Parathyroid adenoma (tissue), 2 donors: ENCODE results near the gene DUOX2.
"Not testable (repeated sequence)": the region's sequence is repeated elsewhere in the genome, so short reads cannot be mapped to it uniquely, and the experiment has no call there.

Source experiments
- H2AFZ ChIP-seq: fragments of 300-600 bp; sonication (generic); one replicate; pipeline ENCODE4 v1.7.0; 2017; ENCODE audit warnings: antibody characterized with exemption, mild to moderate bottlenecking
- H3K27ac ChIP-seq: fragments of 300-600 bp; sonication (generic); one replicate; pipeline ENCODE4 v1.7.0; 2017
- H3K27me3 ChIP-seq: fragments of 300-600 bp; sonication (generic); one replicate; pipeline ENCODE4 v1.7.0; 2017; ENCODE audit warnings: low read length; ENCODE audit not compliant: control insufficient read depth, insufficient read depth
- H3K36me3 ChIP-seq: fragments of 300-600 bp; sonication (generic); one replicate; pipeline ENCODE4 v1.7.0; 2017; ENCODE audit warnings: low read length; ENCODE audit not compliant: control insufficient read depth, insufficient read depth
- H3K4me1 ChIP-seq: fragments of 300-600 bp; sonication (generic); one replicate; pipeline ENCODE4 v1.7.0; 2017; ENCODE audit warnings: control low read depth
- H3K4me2 ChIP-seq: fragments of 300-600 bp; sonication (generic); one replicate; pipeline ENCODE4 v1.7.0; 2017; ENCODE audit warnings: low read length
- H3K4me3 ChIP-seq: fragments of 300-600 bp; sonication (generic); one replicate; pipeline ENCODE4 v1.7.0; 2017; ENCODE audit warnings: low read depth, low read length
- H3K79me2 ChIP-seq: fragments of 300-600 bp; sonication (generic); one replicate; pipeline ENCODE4 v1.7.0; 2017; ENCODE audit warnings: control low read depth
- H3K9ac ChIP-seq: fragments of 300-600 bp; sonication (generic); one replicate; pipeline ENCODE4 v1.7.0; 2017; ENCODE audit warnings: mild to moderate bottlenecking
- H3K9me3 ChIP-seq: fragments of 300-600 bp; sonication (generic); one replicate; pipeline ENCODE4 v1.7.0; 2017; ENCODE audit warnings: low read length; ENCODE audit not compliant: control insufficient read depth
- CTCF ChIP-seq: fragments of 300-600 bp; sonication (generic); IDR thresholded peaks from one replicate; pipeline ENCODE4 v1.7.0; 2017; ENCODE audit warnings: antibody characterized with exemption, mild to moderate bottlenecking
- donor health status: primary hyperparathyroidism.

The DUOX2 gene

DNA sequence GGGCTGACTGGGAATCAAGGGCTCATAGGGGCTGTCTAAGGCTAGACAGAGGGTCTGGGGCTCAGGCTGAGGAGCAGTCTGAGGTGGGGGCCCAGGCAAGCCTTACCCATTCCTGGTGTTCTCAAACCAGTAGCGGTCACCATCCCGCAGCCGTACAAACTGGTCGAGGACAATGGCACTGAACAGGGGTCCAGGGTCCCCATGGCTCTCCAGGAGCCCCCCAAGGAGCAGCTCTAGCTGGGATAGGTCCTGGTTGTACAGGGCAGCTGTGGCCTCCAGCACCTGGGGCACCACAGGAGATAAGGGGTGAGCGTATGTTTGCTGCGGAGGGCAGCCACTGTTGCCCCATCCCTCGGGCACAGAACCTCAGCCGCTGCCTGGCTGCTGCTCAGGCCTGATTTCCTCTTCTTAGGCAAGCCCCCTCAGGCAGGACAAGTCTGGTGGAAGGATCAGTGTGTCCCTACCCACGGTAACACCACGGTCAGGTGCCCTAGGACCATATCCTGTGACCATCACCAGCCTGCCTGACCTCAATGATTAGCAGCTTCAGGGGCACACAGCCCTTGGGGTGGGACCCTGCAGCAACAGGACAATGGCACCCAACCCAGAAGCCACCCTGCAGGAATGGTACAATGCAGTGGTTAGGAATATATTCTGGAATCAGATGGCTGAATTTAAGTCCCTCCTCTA lies 5.9 kb downstream of the DUOX2 start:
- H3K9me3 ChIP-seq: no peaks in the 10 kb centered on the region
- no peaks in the 10 kb centered on the region for H3K79me2 ChIP-seq
- H3K4me1 ChIP-seq: no peaks in the 10 kb centered on the region
- H3K27ac ChIP-seq: no peak overlapping the region
- no peak overlapping the region for H2AFZ ChIP-seq
- H3K9ac ChIP-seq: no peak overlapping the region
- H3K27me3 ChIP-seq: no peaks in the 10 kb centered on the region
- H3K36me3 ChIP-seq: no peaks in the 10 kb centered on the region
- TF ChIP-seq CTCF: no peak
- no peak overlapping the region for H3K4me2 ChIP-seq
- no peak overlapping the region for H3K4me3 ChIP-seq

GRCh38 chr15:45106002-45106790 lies 7.8 kb downstream of the DUOX2 start:
- Histone ChIP-seq H3K27ac (no peak overlapping the region), H3K9me3 (no peaks in the 10 kb centered on the region), H3K79me2 (no peaks in the 10 kb centered on the region), H3K9ac (no peak overlapping the region), H3K27me3 (no peaks in the 10 kb centered on the region), H2AFZ (no peak overlapping the region), H3K4me2 (no peak overlapping the region), H3K36me3 (no peaks in the 10 kb centered on the region), H3K4me3 (no peak overlapping the region), H3K4me1 (no peaks in the 10 kb centered on the region)
- no peak for TF ChIP-seq CTCF

DNA sequence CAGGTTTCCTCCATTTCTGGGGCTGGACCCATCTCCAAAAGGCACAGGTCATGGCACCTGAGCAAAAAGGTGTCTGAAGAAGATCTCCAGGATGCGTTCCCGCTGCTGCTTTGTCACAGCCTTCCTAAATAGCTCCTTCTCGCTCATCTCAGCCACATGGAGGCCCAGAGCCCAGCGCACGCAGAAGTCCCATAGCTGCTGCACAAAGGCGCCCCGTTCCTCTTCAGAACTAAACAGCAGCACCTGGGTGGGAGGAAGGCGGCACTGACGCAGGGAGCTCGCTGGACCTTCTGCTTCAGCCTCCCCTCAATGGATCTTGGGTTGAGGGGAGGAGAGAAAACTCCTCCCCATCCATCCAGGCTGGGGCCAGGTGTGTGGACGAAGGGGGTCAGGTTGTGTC lies 8.4 kb downstream of the DUOX2 start:
- no peaks in the 10 kb centered on the region for H3K79me2 ChIP-seq
- H3K4me3 ChIP-seq: no peak overlapping the region
- H3K9me3 ChIP-seq: no peaks in the 10 kb centered on the region
- no peaks in the 10 kb centered on the region for H3K36me3 ChIP-seq
- H3K9ac ChIP-seq: no peak overlapping the region
- TF ChIP-seq CTCF: no peak
- H3K27ac ChIP-seq: no peak overlapping the region
- no peaks in the 10 kb centered on the region for H3K4me1 ChIP-seq
- H3K27me3 ChIP-seq: no peaks in the 10 kb centered on the region
- no peak overlapping the region for H3K4me2 ChIP-seq
- H2AFZ ChIP-seq: no peak overlapping the region

GRCh38 chr15:45104170-45104569 lies 9.8 kb downstream of the DUOX2 start:
- not testable (repeated sequence) for H3K36me3 ChIP-seq, H3K79me2 ChIP-seq, H2AFZ ChIP-seq, H3K9ac ChIP-seq, H3K4me1 ChIP-seq, H3K4me2 ChIP-seq, H3K4me3 ChIP-seq, H3K27me3 ChIP-seq, H3K9me3 ChIP-seq, H3K27ac ChIP-seq

GRCh38 chr15:45102226-45102625 lies 11.7 kb downstream of the DUOX2 start:
- H3K9me3 ChIP-seq: no peaks in the 10 kb centered on the region
- H3K27ac ChIP-seq: no peak overlapping the region
- H3K9ac ChIP-seq: no peak overlapping the region
- H3K4me2 ChIP-seq: no peak overlapping the region
- H3K4me1 ChIP-seq: no peaks in the 10 kb centered on the region
- no peak overlapping the region for H2AFZ ChIP-seq
- TF ChIP-seq CTCF: no peak
- no peaks in the 10 kb centered on the region for H3K36me3 ChIP-seq
- H3K27me3 ChIP-seq: no peaks in the 10 kb centered on the region
- H3K79me2 ChIP-seq: no peaks in the 10 kb centered on the region
- H3K4me3 ChIP-seq: no peak overlapping the region
